GM12865 (cell line): ENCODE data around the gene KRT2.

Experiments used
- DNase-seq: peaks from one replicate; pipeline ENCODE4 v3.0.0; 2010; ENCODE audit warnings: low read depth
- H3K4me3 ChIP-seq: 2 replicates; pipeline ENCODE4 v1.5.1; 2011; ENCODE audit warnings: mild to moderate bottlenecking, low read depth, low read length, control low read depth
- CTCF ChIP-seq: IDR thresholded peaks from 2 replicates; pipeline ENCODE4 v1.5.1; 2011; ENCODE audit warnings: low read length, control low read depth, low read depth, inconsistent platforms; ENCODE audit not compliant: insufficient read depth; ENCODE audit errors: missing control alignments

Gene KRT2

DNA sequence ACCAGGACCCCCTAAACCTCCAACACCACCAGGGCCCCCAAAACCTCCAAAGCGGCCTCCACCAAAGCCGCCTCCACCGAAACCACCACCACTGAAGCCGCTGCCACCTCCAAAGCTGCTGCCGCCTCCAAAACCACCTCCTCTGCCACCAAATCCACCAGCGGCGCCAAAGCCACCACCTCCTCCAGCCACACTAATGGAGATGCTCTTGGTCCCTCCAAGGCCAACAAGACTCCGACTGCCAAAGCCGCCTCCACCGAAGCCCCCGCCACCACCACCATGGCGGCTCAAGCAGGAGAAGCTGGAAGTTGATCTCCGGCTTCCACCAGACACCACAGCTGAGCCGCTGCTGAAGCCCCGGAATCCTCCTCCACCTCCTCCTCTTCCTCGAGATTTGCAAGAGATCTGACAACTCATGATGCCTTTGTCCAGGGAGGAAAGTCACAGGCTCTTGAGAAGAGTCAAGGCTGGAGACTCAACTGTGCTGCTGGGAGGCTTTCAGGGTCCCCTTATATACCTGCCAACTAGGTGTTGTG, at the start of gene KRT2:
Gene KRT2, minus strand, starts transcription at position 486 of the 536 bp plus-strand sequence. Its CDS starts 69 bp downstream, at position 417.
- no peak for DNase-seq
- H3K4me3 ChIP-seq = no peak within 1 kb of the TSS
- no peak for TF ChIP-seq CTCF

DNA sequence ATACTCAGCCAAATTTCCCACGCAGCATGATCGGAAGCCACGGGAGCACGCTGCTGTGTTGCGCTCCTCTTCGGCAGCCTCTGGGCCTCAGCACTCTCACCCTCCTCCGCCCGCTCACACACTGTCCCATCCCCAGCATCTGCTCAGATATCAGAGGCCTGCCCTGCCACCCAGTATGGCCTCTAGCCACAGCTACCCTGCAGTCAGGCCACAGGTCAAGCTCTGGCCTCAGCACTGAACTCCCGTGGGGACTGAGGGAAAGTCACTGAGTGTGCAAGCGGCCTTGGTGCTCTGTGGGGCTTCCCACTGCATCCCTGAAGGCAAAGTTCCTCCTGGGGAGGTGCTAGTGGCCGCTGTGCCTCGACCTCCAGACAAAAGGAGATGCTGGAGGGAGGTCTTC, 49.3 kb upstream of the KRT2 start:
- no peak for DNase-seq
- no peak for TF ChIP-seq CTCF
- no peak overlapping the region for H3K4me3 ChIP-seq

DNA sequence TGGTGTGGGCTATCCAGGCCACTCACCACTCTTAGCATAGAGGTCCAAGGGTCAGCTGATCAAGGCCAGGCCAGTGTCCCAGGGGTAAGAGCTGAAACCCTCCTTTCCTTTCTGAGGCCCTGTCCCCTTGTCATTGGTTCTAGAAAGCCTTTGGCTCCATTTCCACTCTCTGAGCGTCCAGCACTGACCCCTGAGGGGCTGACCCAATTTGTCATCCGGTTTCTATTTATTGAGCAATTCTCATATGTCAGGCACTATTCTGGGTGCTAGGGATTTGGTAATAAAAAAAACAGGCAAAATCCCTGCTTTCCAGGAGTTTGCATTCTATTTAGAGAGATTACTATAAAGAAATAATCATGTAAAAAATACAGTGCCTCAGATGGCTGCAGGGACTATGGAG, 47.9 kb upstream of the KRT2 start:
- H3K4me3 ChIP-seq = no peak overlapping the region
- TF ChIP-seq CTCF = no peak
- no peak for DNase-seq

- no peak for TF ChIP-seq CTCF
- no peak overlapping the region for H3K4me3 ChIP-seq
- no peak for DNase-seq
Observed at GRCh38 chr12:52699373-52699772, 47.4 kb upstream of the KRT2 start.

- TF ChIP-seq CTCF = no peak
- no peak for DNase-seq
- no peak overlapping the region for H3K4me3 ChIP-seq
Observed at GRCh38 chr12:52698651-52699340, 46.8 kb upstream of the KRT2 start.

DNA sequence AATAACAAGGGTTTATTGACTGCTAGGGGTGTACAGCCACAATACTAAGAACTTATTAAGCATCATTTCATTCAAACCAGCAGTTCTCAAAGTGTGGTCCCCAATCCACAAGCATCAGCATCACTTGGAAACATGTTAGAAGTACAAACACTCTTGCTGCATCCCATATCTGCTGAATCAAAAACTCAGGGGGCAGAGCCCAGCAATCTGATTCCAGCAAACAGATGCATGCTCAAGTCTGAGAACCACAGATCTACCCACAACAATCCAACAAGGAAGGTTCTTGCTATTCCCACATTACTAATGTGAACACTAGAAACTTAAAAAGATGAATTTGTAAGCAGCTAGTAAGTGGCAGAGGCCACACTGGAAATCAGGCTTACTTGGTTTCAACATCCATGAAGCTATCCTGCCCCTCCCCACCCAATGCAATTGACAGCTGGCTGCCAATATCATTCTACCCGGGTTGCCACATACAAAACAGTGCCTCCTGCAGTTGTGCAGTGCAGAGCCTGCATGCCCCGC, 45.1 kb upstream of the KRT2 start:
- no peak for DNase-seq
- no peak overlapping the region for H3K4me3 ChIP-seq
- TF ChIP-seq CTCF = no peak
